Measurements from ENCODE around the gene STK25.

- TF ChIP-seq EP300 (IDR thresholded peaks at IDR 0.05) (no peak), POLR2A (IDR thresholded peaks at IDR 0.05; ENCODE audit: low read length) (no peak), CTCF (IDR thresholded peaks at IDR 0.05) (no peak), E2F6 (IDR thresholded peaks at IDR 0.05; ENCODE audit: borderline replicate concordance, low read depth) (no peak), SMC3 (IDR thresholded peaks at IDR 0.05) (no peak), ZC3H11A (IDR thresholded peaks at IDR 0.05) (no peak), MAX (IDR thresholded peaks at IDR 0.05) (no peak), PBX3 (IDR thresholded peaks at IDR 0.05) (no peak), REST (IDR thresholded peaks at IDR 0.05) (no peak), USF2 (IDR thresholded peaks at IDR 0.05) (no peak), CHD2 (IDR thresholded peaks at IDR 0.05; ENCODE audit: low read length, partially characterized antibody) (no peak), MAFK (IDR thresholded peaks at IDR 0.05; ENCODE audit: partially characterized antibody) (no peak), BHLHE40 (IDR thresholded peaks at IDR 0.05; ENCODE audit: low read depth, low read length) (no peak)
Measured at GRCh38 chr2:241509155-241509784, 886 bp upstream of the STK25 start.

All from A549 (cell line).